ENCODE results near the gene OR52H1.

DNA sequence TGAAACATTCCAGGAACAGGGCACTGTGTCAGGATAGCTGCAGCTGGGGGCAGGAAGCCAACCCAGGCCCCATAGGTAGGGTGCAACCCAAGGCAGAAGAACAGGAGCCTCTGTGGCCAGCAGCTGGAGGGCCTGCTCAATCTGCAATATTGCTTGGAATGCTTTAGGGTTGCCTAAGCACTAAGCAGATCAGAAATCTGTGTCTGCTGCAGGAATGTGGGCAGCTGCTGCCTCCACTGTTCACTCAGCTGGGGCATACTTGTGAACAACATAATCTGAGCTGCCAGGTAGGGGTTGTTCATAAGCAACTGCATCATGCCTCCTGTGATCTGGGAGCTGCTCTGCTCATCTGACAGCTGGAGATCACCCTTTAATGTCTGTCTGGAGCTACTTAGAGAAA, 33.5 kb downstream of the OR52H1 start:
- TF ChIP-seq, protein P1, sequence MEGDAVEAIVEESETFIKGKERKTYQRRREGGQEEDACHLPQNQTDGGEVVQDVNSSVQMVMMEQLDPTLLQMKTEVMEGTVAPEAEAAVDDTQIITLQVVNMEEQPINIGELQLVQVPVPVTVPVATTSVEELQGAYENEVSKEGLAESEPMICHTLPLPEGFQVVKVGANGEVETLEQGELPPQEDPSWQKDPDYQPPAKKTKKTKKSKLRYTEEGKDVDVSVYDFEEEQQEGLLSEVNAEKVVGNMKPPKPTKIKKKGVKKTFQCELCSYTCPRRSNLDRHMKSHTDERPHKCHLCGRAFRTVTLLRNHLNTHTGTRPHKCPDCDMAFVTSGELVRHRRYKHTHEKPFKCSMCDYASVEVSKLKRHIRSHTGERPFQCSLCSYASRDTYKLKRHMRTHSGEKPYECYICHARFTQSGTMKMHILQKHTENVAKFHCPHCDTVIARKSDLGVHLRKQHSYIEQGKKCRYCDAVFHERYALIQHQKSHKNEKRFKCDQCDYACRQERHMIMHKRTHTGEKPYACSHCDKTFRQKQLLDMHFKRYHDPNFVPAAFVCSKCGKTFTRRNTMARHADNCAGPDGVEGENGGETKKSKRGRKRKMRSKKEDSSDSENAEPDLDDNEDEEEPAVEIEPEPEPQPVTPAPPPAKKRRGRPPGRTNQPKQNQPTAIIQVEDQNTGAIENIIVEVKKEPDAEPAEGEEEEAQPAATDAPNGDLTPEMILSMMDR (IDR thresholded peaks at IDR 0.05): no peak
- TF ChIP-seq POLR2A (IDR thresholded peaks at IDR 0.05): no peak
